AG04450 (cell line): ENCODE results near the gene PROM1. TPM values are rescaled to one million over a fixed set of nuclear protein-coding genes. Genes with fewer than 3 reads are reported as not detected.

ENCODE experiments used
- CTCF ChIA-PET: fragments of 300-600, 350-600 bp; formaldehyde crosslinking; extraction: SDS; loops from one replicate; lab custom pipeline; 2022; ENCODE audit warnings: antibody characterized with exemption, inconsistent platforms; lab: Charles Lee
- POLR2A ChIA-PET: fragments of 350-600 bp; formaldehyde crosslinking; extraction: SDS; loops from one replicate; lab custom pipeline; 2021; ENCODE audit warnings: antibody characterized with exemption, inconsistent platforms; lab: Yijun Ruan, JAX
- DNase-seq: peaks from one replicate; pipeline ENCODE4 v3.0.0-alpha.2; 2011; ENCODE audit warnings: low read depth, low spot score
- H3K27ac ChIP-seq: one replicate; pipeline ENCODE4 v1.5.1; 2012; ENCODE audit warnings: low read depth, low read length, control low read depth
- H3K27me3 ChIP-seq: one replicate; pipeline ENCODE4 v1.6.0; 2012; ENCODE audit warnings: low read length; ENCODE audit not compliant: control insufficient read depth, insufficient read depth
- H3K4me3 ChIP-seq: 2 replicates; pipeline ENCODE4 v1.5.1; 2011; ENCODE audit warnings: mild to moderate bottlenecking, low read depth, low read length, control low read depth
- H3K9me3 ChIP-seq: 2 replicates; pipeline ENCODE4 v1.5.1; 2012; ENCODE audit warnings: low read length; ENCODE audit not compliant: control insufficient read depth, insufficient read depth
- CTCF ChIP-seq: IDR thresholded peaks from 2 replicates; pipeline ENCODE4 v1.5.1; 2011; ENCODE audit warnings: low read depth, low read length, control low read depth, inconsistent platforms
- polyA plus RNA-seq: library from polyadenylated mRNA; depleted of rRNA; stranded (reverse); fragments of >200 nt; gene quantifications from 2 replicates; pipeline ENCODE4 v1.2.3, GENCODE V29; 2011

The PROM1 gene
- polyA plus RNA-seq, 1 experiment, result not detected

- CTCF ChIA-PET, result interaction anchor here (0.6 kb wide), 1 partner anchor 590 kb away, joined by 3 read pairs; no protein-coding TSS in a partner anchor
- no peak for DNase-seq
- H3K27ac ChIP-seq, result no peak overlapping the region
- no peak overlapping the region for H3K4me3 ChIP-seq
- H3K9me3 ChIP-seq, result no peaks in the 10 kb centered on the region
- POLR2A ChIA-PET, result no interaction called here
- H3K27me3 ChIP-seq, result peaks cover 10% of the 10 kb centered on the region
- TF ChIP-seq CTCF, result no peak
Measured at GRCh38 chr4:16070203-16070602, 13.6 kb downstream of the PROM1 start.

GRCh38 chr4:16067515-16067914 lies 16.3 kb downstream of the PROM1 start:
- Histone ChIP-seq H3K9me3 (no peaks in the 10 kb centered on the region), H3K27me3 (peaks cover 7% of the 10 kb centered on the region), H3K4me3 (no peak overlapping the region), H3K27ac (no peak overlapping the region)
- ChIA-PET POLR2A (no interaction called here), CTCF (no interaction called here)
- DNase-seq, result no peak
- no peak for TF ChIP-seq CTCF

- TF ChIP-seq CTCF, result no peak
- ChIA-PET POLR2A (no interaction called here), CTCF (no interaction called here)
- Histone ChIP-seq H3K27ac (no peak overlapping the region), H3K9me3 (no peaks in the 10 kb centered on the region), H3K4me3 (no peak overlapping the region), H3K27me3 (peaks cover 7% of the 10 kb centered on the region)
- DNase-seq, result no peak
Measured at GRCh38 chr4:16066586-16067128, 17.2 kb downstream of the PROM1 start.

GRCh38 chr4:16065066-16065465 lies 18.8 kb downstream of the PROM1 start:
- ChIA-PET POLR2A (no interaction called here), CTCF (no interaction called here)
- no peak for TF ChIP-seq CTCF
- no peak for DNase-seq
- Histone ChIP-seq H3K9me3 (no peaks in the 10 kb centered on the region), H3K4me3 (no peak overlapping the region), H3K27ac (no peak overlapping the region), H3K27me3 (peaks cover 2% of the 10 kb centered on the region)

- DNase-seq, result no peak
- Histone ChIP-seq H3K27me3 (peaks cover 4% of the 10 kb centered on the region), H3K27ac (no peak overlapping the region), H3K4me3 (no peak overlapping the region), H3K9me3 (no peaks in the 10 kb centered on the region)
- ChIA-PET POLR2A (no interaction called here), CTCF (no interaction called here)
- no peak for TF ChIP-seq CTCF
Measured at GRCh38 chr4:16062601-16063000, 21.2 kb downstream of the PROM1 start.
